GM21390 (cell line): Measurements from ENCODE around the gene CSH2.
"Not testable (repeated sequence)": the region's sequence is repeated elsewhere in the genome, so short reads cannot be mapped to it uniquely, and the experiment has no call there.

ENCODE experiments used
- ATAC-seq: cut with Tn5 transposase; IDR thresholded peaks from one replicate; pipeline ENCODE4 v1.9.1; 2021; ENCODE audit not compliant: unreplicated experiment

Gene CSH2

DNA sequence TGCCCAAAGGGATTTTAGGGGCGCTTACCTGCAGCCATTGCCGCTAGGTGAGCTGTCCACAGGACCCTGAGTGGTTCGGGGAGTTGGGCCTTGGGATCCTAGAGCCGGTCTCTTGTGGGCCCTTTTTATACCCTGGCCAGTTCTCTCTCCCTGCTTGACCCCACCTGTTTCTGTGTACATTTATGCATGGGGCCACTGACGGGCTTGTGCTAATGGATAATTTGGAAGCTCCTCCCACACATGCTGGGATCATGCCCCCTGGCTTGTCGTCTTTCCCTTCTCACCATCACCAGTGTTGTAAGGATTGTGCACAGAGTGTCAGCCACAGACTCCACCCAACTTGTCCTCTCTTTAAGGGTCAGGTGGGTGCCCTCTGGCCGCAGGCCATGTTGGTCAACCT, at the start of gene CSH2:
CSH2 (minus strand) TSS at position 101 of the 400 bp plus-strand sequence; CDS start at position 38, 63 bp downstream.
- not testable (repeated sequence) for ATAC-seq

DNA sequence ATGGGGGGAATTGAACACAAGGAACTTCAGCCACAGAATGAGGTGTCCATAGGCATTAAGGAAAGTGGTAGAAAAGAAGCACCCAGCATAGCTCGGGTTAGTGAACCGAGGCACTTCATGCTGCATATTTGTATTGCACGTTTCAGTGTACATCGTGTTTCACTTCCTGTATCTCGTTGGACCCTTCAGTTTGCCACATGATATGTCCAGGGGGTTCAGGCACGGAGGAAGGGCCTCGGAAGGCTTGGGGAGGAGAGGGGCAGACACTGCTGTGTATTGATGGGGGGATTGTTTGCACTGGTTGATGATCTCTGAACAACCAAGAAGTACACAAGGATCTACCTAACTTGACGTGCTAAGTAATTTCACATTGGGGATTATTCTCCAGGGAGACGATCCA, 48.9 kb upstream of the CSH2 start:
- ATAC-seq: peak; percentile 48

DNA sequence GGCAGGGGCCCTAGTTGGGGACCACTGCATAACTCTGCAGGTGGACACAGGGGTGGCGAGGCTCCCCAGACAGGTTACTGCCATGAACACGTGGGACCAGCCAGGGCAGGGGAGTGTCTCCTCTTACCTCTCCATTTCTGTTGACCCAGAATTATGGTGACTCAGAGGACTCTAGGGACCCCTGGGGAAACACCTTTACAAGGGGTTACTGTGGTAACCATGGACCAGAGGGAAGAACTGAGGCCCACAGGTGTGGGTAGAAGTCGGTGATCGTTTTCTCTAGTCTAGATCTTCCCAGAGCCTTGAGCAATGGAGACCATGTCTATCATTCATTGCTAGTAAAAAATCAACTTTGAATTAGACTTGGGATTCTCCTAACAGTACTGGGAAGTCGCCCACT, 47.3 kb upstream of the CSH2 start:
- not testable (repeated sequence) for ATAC-seq

DNA sequence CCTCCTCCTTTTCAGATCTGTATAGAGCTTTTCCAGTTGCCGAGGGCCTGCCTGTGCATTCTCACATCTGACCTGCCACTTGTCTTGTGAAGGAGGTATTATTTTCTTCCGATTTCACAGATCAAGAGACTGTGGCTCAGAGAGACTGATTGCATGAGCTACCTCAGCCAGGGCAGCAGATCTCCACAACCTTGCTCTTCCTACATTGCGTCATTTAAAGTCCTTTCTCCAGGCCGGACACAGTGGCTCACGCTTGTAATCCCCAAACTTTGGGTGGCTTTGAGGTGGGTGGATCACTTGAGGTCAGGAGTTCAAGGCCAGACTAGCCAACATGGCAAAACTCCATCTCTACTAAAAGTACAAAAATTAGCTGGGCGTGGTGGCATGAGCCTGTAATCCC, 46.6 kb upstream of the CSH2 start:
- ATAC-seq: not testable (repeated sequence)

DNA sequence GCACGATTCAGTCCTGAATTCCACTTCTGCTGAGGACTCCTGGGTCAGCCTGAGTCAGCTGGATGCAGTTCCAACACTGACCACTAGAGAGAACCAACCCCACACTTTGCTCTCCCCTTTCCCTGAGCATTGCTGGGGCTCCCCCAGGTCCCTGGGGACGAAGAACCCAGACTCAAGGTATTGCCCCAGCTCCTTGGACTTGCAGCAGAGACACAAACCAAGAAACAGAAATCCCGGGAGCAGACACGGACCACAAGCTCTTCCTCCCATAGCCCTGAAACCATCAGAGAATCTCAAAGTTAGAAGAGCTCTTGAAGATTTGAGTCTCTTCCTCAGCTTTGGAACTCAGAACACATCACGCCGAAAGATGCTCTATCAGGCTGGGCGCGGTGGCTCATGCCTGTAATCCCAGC, 45.8 kb upstream of the CSH2 start:
- peak; percentile 75 for ATAC-seq

DNA sequence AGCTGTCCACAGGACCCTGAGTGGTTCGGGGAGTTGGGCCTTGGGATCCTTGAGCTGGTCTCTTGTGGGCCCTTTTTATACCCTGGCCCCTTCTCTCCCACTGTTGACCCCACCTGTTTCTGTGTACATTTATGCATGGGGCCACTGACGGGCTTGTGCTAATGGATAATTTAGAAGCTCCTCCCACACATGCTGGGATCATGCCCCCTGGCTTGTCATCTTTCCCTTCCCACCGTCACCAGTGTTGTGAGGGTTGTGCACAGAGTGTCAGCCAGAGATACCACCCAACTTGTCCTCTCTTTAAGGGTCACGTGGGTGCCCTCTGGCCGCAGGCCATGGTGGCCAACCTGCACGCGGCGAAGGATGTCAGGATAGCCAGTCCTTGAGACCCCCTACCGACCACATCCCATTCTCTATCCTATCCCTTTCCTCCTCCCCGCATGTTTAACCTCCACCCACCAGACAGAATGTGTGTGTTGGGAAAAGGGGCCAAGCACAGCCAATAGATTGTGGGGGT, 45.4 kb upstream of the CSH2 start, which contains the start of gene GH1:
GH1 (minus strand) TSS at position 51 of the 517 bp plus-strand sequence. CDS start 63 bp downstream, outside the sequence.
- not testable (repeated sequence) for ATAC-seq

DNA sequence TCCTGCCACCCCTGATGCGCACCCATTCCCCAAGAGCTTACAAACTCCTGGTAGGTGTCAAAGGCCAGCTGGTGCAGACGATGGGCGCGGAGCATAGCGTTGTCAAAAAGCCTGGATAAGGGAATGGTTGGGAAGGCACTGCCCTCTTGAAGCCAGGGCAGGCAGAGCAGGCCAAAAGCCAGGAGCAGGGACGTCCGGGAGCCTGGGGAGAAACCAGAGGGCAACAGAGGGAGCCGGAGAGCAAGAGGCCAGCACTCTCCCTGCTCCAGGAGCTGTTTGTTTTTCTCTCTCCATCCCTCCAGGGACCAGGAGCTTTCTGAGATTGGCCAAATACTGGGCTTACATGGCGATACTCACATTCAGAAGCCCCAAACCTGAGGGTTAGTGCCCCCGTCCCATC, 44.8 kb upstream of the CSH2 start:
- no peak for ATAC-seq

DNA sequence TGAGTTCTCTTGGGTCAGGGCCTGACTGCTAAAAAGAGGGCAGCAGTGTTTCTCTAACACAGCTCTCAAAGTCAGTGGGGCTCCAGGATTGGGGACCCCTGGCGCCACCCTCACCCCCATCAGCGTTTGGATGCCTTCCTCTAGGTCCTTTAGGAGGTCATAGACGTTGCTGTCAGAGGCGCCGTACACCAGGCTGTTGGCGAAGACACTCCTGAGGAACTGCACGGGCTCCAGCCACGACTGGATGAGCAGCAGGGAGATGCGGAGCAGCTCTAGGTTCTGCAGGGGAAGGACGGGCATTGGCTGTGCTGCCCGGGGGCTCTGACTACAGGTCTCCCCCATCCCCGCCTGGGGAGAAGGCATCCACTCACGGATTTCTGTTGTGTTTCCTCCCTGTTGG, 44.2 kb upstream of the CSH2 start:
- no peak for ATAC-seq

DNA sequence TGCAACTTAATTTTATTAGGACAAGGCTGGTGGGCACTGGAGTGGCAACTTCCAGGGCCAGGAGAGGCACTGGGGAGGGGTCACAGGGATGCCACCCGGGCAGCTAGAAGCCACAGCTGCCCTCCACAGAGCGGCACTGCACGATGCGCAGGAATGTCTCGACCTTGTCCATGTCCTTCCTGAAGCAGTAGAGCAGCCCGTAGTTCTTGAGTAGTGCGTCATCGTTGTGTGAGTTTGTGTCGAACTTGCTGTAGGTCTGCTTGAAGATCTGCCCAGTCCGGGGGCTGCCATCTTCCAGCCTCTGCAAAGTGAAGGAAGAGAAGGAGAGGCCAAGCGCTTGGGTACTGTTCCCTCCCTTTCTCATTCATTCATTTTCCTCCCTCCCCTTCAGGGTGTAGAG, 43.7 kb upstream of the CSH2 start:
- ATAC-seq: not testable (repeated sequence)

DNA sequence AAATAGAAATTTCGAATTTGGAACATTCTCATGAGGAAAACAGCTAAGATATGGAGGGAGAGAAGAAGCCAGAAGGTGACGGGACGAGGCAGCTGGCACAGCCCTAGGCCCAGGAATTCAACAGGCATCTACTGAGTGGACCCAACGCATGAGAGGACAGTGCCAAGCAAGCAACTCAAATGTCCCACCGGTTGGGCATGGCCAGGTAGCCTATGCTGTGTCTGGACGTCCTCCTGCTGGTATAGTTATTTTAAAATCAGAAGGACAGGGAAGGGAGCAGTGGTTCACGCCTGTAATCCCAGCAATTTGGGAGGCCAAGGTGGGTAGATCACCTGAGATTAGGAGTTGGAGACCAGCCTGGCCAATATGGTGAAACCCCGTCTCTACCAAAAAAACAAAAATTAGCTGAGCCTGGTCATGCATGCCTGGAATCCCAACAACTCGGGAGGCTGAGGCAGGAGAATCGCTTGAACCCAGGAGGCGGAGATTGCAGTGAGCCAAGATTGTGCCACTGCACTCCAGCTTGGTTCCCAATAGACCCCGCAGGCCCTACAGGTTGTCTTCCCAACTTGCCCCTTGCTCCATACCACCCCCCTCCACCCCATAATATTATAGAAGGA, 43.2 kb upstream of the CSH2 start:
- ATAC-seq: no peak

DNA sequence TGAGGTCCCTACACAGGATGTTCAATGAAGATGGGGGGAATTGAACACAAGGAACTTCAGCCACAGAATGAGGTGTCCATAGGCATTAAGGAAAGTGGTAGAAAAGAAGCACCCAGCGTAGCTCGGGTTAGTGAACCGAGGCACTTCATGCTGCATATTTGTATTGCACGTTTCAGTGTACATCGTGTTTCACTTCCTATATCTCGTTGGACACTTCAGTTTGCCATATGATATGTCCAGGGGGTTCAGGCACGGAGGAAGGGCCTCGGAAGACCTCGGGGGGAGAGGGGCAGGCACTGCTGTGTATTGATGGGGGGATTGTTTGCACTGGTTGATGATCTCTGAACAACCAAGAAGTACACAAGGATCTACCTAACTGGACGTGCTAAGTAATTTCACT, 42.3 kb upstream of the CSH2 start:
- ATAC-seq: not testable (repeated sequence)

DNA sequence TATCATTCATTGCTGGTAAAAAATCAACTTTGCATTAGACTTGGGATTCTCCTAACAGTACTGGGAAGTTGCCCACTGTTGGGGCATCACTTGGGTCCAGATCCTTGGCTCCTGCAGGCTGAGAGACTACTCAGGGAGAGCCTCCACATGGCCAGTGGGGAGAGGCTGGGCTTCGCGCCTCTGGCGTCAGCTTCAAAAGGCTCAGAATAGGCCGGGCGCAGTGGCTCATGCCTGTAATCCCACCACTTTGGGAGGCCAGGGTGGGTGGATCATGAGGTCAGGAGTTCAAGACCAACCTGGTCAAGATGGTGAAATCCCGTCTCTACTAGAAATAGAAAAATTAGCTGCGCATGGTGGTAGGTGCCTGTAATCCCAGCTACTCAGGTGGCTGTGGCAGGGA, 41.0 kb upstream of the CSH2 start:
- no peak for ATAC-seq

DNA sequence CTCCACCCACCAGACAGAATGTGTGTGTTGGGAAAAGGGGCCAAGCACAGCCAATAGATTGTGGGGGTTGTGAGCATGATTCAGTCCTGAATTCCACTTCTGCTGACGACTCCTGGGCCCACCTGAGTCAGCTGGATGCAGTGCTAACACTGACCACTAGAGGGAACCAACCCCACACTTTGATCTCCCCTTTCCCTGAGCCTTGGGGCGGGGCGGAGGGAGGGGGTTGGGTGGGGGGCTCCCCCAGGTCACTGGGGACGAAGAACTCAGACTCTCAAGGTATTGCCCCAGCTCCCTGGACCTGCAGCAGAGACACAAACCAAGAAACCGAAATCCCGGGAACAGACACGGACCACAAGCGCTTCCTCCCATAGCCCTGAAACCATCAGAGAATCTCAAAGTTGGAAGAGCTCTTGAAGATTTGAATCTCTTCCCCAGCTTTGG, 38.2 kb upstream of the CSH2 start:
- ATAC-seq: no peak

DNA sequence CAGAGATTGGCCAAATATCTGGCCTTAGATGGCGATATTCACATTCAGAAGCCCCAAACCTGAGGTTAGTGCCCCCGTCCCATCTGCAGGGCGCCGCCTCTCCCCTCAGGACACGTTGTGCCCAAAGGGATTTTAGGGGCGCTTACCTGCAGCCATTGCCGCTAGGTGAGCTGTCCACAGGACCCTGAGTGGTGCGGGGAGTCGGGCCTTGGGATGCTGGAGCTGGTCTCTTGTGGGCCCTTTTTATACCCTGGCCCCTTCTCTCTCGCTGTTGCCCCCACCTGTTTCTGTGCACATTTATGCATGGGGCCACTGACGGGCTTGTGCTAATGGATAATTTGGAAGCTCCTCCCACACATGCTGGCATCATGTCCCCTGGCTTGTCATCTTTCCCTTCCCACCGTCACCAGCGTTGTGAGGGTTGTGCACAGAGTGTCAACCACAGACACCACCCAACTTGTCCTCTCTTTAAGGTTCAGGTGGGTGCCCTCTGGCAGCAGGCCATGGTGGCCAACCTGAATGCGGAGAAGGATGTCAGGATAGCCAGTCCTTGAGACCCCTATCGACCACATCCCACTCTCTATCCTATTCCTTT, 37.7 kb upstream of the CSH2 start, which contains the start of gene CSHL1:
CSHL1 (minus strand) TSS at position 218 of the 595 bp plus-strand sequence; CDS start at position 156, 62 bp downstream.
- no peak for ATAC-seq

DNA sequence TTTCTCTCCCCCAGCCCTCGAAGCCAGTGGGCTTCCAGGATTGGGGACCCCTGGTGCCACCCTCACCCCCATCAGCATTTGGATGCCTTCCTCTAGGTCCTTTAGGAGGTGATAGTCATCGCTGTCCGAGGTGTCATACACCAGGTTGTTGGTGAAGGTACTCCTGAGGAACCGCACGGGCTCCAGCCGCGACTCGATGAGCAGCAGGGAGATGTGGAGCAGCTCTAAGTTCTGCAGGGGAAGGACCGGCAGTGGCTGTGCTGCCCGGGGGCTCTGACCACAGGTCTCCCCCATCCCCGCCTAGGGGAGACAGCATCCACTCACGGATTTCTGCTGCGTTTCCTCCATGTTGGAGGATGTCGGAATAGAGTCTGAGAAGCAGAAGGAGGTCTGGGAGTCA, 36.6 kb upstream of the CSH2 start:
- no peak for ATAC-seq

DNA sequence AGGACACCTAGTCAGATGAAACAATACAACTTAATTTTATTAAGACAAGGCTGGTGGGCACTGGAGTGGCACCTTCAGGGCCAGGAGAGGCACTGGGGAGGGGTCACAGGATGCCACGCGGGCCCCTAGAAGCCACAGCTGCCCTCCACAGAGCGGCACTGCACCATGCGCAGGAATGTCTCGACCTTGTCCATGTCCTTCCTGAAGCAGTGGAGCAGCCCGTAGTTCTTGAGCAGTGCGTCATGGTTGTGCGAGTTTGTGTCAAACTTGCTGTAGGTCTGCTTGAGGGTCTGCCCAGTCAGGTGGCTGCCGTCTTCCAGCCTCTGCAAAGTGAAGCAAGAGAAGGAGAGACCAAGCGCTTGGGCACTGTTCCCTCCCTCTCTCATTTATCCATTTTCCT, 36.1 kb upstream of the CSH2 start:
- not testable (repeated sequence) for ATAC-seq

DNA sequence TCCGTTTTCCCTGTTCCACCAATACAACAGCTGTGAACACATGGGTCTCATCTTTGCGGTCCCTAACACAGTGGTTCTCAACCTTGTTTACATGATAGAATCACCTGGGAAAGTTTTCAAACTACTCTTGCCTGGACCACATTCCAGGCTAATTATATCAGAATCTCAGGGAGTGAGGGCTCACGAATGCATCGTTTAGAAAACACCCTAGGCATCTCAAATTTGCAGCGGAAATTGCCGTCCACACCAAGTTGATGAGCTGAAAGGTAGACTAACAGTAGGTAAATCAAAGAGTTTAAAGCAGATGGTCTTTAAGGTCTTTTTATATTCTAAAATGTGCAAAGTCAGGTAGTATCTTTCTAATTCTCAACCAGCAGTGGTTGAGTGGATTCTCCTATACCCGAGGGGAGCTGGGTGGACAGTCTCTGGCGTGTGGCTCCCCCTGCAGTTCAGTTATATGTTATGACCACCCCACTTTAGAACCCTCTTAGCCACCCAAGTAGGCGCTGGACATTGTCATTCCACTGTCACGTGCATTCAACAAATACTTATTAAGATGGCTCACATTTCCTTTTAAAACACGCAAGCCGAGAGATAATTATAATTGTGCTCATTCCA, 33.8 kb upstream of the CSH2 start:
- ATAC-seq: not testable (repeated sequence)

DNA sequence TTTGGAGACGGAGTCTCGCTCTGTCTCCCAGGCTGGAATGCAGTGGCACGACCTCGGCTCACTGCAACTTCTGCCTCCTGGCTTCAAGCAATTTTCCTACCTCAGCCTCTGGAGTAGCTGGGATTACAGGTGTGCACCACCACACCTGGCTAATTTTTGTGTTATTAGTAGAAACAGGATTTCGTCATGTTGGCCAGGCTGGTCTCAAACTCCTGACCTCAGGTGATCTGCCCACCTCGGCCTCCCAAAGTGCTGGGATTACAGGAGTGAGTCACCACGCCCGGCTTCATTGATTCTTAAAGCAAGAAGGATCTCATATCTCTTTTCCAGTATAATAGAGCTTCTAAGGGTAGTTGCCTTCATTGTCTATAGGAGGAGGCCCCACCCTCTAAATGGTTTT, 31.3 kb upstream of the CSH2 start:
- not testable (repeated sequence) for ATAC-seq

DNA sequence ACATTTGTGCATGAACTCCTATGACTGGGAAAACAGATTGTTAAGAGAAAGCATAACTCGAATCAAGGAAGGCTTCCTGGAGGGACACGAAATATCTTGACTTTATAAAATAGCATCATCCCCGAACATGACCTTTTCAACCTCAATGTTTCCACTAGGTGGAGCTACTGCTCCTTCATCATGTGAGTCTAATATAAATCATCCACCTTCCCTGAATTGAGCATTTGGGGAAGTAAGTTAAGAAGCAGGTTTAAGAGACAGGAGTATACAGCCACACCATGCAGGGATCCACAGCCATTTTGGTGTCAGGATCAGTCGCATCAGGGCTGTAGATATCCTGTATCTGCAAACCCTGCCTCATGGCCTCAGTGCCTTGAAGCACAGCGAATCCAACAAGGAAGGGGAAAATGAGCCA, 30.3 kb upstream of the CSH2 start:
- not testable (repeated sequence) for ATAC-seq

DNA sequence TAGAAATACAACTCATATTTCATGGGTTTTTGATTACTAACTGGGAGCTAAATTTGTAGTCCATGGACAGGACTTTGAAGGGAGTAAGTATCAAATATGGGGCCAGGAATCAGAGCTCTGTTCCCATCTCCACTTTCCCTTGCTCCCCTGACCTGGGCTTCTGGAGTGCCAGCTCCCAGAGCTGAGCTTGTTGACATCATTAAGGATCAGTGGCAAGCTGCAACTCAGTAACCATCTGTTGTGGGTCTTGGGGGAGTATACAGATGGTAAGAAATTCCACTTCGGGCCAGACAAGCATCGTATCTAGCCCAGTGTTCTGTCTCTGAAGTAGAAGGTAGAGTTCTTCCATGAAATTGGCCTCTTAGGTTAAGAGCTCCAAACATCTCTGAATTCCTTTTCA, 28.5 kb upstream of the CSH2 start:
- ATAC-seq: not testable (repeated sequence)

DNA sequence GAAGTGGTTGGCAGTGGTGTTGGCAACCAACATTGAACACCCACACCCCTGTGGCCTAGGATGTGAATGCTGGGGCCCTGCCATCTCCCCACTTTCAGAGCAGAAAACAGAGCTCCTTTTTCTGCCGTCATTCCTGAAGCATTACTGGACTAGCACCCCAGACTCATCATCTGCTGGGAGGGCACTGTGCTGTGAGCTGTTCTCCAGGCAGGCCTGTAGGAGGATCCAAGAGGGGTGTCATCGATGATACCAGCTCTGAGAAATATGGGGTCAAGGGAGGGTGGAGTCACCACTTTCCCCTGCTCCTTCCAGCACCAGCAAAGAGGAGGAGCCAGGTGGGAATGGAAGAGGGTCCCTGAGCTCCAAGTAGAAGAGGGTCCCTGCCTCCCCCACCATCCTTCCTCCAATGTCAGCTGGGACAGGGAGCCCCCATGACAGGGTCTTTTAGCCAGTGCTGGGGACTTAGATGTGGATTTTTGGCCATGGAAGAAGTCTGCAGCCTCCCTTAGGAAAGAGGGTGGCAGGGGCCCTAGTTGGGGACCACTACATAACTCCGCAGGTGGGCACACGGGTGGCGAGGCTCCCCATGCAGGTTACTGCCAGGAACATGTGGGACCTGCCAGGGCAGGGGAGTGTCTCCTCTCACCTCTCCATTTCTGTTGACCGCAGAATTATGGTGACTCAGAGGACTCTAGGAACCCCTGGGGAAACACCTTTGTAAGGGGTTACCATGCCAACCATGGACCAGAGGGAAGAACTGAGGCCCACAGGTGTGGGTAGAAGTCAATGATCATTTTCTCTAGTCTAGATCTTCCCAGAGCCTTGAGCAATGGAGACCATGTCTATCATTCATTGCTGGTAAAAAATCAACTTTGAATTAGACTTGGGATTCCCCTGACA, 25.7 kb upstream of the CSH2 start:
- ATAC-seq: not testable (repeated sequence)
